DMS79 (cell line): ENCODE measurements around the gene HTR3A.

Experiments used
- DNase-seq: peaks from one replicate; lab custom pipeline; 2025; lab: John Stamatoyannopoulos, UW

Gene HTR3A

DNA sequence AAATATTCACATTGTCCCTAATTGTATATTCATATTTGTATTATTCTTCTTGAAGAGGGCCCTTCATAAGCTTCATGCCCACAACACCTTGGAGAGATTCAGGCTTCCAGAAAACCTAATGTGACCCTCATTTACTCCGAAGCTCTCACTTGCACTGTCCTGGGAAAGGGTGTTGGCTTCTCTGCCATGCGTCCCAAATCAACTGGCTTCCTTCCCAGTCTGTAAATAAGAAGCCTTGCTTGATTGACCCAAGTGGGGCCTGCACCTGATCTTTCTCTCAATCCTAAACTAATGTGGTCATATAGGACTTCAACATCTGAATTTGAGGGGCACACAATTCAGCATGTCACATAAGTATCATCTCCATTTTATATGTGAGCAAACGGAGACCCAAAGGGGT is 44.1 kb downstream of the HTR3A start:
- DNase-seq, result peak; percentile 53

GRCh38 chr11:114019574-114019973 is 44.7 kb downstream of the HTR3A start:
- DNase-seq, result no peak

DNA sequence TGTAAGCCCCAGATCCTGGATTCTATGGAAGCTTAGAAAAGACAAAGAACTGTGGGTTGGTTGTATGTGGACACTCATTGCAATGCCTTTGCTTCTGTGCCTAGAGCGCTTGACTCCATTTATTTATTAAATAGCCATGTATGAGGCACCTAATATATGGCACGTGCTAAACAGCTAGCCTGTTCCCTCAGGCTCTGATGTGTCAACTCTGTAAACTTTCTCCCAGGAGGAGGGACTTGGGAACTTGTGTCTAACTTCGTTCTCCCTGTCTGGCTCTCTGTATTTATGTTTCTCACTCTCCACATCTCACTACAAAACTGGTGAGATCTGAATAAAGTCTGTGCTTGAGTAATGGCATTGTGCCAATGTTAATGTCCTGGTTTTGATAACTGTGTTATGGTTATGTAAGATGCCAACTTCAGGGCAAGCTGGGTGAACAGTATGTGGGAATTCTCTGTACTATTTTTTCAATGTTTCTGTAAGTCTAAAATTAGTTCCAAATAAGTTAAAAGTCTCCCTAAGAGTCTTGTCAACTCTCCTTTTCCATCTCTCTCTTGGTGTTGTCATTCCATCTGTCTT is 50.5 kb downstream of the HTR3A start:
- DNase-seq, result no peak

GRCh38 chr11:114026355-114026754 is 51.4 kb downstream of the HTR3A start:
- no peak for DNase-seq

GRCh38 chr11:114027391-114027790 is 52.5 kb downstream of the HTR3A start:
- DNase-seq, result no peak

DNA sequence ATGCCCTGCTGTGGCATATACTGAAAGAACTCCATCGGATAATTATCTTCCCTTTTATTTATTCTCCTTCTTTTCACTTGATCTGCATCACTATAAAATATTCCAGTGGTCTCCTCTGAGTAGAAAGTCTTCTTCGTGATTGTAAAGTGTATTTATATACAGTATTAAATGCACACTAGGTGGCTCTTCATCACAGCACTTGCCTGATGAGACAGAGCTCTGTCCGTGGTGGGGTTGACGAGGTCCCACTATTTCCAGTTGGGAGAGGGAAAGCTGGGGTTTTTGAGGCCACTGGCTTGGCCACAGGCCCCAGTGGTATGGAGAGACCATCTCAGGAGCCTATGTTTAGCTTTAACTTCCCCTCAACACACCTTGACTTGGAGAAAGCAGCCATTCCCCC is 53.0 kb downstream of the HTR3A start:
- no peak for DNase-seq

DNA sequence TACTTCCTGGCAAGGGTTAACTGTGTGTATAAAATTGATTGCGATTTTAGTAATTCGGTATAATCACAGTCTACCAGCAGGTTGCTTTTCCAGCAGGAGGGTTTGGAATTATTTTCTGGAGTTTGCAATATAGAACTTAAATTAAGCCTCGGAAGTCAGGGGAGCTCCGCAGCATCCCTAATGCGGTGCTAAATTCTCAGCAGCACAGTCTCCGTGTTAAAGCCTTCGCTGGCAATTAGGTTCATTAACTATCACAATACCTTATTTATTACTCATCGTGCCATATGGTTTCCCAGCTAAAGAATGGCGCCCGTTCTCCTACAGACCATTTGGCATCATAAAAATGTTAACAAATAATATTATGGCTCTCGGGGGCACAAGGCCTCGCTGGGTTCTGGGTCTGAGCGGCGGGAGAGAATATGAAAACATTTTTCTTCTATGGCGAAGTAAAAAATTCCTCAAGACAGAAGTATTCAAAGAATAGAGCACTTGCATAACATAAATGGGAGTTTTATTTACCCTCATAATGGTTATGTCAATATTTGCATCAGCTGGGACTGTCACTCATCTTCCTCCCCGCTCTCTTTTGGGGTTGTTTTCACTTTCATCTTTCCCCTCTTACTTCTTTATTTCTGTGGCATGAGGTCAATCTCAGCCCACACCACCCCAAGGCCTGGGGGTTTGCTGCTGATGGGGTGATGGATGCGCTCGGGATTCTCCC is 56.5 kb downstream of the HTR3A start:
- no peak for DNase-seq

GRCh38 chr11:114031967-114032320 is 57.0 kb downstream of the HTR3A start:
- DNase-seq, result no peak

DNA sequence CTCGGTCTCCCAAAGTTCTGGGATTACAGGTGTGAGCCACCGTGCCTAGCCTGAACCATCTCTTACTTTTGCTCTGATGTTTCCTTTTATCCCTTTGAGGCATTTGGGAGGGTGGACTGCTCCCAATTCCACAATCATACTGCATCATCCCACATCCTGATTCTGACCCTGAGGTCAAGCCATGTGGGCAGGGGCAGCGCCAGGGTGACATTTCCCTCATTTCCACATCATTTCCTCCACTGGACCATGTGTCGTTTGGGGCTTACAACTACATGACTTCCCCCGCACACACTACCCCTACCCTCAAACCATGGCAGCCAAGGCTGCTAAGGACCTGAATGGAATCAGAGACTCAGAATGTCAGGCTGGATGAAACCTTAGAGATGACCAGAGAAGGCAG is 58.2 kb downstream of the HTR3A start:
- DNase-seq, result no peak

- DNase-seq, result no peak
Measured at GRCh38 chr11:114033572-114033971, 58.7 kb downstream of the HTR3A start.

DNA sequence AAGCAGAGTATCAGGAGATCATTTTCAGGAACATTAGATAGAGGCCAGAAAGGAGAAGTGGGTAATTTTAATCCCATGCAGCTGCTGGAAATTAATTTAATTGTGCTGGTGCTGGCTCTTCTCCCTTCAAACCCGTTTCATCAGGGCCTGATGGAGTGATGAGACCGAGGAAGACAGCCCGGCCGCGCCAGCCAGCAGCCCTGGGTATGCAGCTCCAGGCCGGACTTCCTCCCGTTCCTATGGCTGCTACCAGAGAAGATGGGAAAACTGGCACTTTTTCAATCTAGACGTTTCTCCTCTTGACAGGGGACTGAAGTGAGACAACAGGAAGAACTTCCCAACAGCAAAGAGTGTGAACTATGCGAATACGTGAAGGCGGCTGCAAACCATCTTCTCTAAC is 60.0 kb downstream of the HTR3A start:
- no peak for DNase-seq

GRCh38 chr11:114036147-114036811 is 61.4 kb downstream of the HTR3A start:
- DNase-seq, result peak; percentile 43

DNA sequence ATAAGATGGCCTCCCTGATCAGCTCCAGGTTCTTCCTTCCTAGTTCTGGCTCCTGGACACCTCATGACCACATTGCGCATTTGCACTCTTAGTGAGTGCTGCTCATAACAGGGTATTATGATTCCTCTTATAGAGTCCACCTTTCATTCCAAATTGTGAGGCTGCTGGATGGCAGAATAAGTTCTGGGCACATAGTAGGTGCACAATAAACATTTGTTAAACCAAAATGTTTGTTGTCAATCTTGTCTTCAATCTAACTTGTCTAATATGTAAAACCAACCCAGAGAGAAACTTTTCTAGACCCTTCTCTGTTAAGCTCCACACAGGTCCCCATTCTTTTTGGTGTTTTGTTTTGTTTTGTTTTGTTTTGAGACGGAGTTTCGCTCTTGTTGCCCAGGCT is 62.0 kb downstream of the HTR3A start:
- no peak for DNase-seq

DNA sequence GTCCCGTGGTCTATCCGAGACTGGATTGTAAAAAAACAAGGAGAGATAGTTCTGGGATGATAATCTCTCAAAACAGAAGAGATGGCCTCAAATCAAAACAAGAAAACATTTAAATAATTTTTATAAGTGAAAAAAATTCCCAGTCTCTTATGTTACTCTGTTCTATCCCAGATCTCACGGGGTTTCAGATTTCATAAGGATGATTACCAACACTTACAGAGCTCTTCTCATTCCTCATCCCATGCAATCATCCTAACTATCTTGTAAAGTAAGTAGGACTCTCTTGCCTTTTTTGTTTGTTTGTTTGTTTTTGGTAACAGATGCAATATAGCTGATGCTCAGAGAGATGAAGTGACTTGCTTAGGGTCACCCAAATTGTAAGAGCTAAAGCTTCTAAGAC is 64.6 kb downstream of the HTR3A start:
- no peak for DNase-seq
